LNCaP clone FGC (cell line): ENCODE results near the gene YWHAE.
"Not testable (repeated sequence)": the region's sequence is repeated elsewhere in the genome, so short reads cannot be mapped to it uniquely, and the experiment has no call there.

Experiments
- DNase-seq: peaks from one replicate; pipeline ENCODE4 v3.0.0-alpha.2; 2011; ENCODE audit warnings: low read depth
- H3K4me3 ChIP-seq: 2 replicates; pipeline ENCODE4 v1.5.1; 2011; ENCODE audit warnings: mild to moderate bottlenecking, low read depth, low read length, control low read depth
- TF ChIP-seq, protein P1 (sequence below): IDR thresholded peaks from 2 replicates; pipeline ENCODE4 v1.5.1; 2012; ENCODE audit warnings: mild to moderate bottlenecking; ENCODE audit not compliant: control insufficient read depth, insufficient read depth; ENCODE audit errors: extremely low read depth

The YWHAE gene

DNA sequence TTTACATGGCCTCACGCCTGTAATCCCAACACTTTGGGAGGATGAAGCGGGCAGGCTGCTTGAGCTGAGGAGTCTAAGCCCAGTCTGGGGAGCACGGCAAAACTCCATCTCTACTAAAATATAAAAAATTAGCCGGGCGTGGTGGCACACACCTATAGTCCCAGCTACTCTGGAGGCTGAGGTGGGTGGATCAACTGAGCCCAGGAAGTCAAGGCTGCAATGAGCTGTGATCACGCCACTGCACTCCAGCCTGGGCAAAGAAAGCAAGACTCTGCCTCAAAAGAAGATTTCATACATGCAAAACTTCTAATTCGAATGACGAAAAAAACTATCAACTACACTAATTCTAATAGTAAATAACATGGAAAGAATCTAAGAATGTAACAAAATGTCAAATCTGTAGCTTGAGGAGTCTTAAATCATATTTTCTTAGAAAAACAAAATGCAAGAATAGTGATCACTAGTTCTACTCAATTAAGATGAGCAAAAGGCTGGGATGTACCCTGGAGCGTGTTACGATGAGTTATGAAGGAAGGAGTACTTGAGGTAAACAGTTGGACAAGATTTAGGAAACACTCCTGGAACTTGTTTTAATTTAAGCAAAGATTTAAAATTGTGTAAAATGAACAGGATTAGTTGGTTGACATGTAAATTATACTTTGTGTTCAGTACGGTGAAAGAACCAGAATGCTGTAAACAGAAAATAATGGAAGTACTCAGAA is 20.7 kb downstream of the YWHAE start:
- no peak for DNase-seq
- TF ChIP-seq, protein P1, sequence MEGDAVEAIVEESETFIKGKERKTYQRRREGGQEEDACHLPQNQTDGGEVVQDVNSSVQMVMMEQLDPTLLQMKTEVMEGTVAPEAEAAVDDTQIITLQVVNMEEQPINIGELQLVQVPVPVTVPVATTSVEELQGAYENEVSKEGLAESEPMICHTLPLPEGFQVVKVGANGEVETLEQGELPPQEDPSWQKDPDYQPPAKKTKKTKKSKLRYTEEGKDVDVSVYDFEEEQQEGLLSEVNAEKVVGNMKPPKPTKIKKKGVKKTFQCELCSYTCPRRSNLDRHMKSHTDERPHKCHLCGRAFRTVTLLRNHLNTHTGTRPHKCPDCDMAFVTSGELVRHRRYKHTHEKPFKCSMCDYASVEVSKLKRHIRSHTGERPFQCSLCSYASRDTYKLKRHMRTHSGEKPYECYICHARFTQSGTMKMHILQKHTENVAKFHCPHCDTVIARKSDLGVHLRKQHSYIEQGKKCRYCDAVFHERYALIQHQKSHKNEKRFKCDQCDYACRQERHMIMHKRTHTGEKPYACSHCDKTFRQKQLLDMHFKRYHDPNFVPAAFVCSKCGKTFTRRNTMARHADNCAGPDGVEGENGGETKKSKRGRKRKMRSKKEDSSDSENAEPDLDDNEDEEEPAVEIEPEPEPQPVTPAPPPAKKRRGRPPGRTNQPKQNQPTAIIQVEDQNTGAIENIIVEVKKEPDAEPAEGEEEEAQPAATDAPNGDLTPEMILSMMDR: no peak
- H3K4me3 ChIP-seq: no peak overlapping the region

DNA sequence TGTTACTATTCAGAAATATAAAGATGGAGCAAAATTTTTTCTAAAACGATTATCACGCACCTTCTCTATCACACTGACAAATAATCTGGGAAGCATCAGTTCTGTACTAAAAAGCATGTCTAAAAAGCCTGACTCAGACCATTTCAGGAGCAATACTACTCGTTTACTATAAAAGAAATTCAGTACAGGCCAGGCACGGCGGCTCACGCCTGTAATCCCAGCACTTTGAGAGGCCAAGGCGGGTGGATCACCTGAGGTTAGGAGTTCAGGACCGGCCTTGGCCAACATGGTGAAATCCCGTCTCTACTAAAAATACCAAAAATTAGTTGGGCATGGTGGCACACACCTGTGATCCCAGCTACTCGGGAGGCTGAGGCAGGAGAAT is 21.6 kb downstream of the YWHAE start:
- not testable (repeated sequence) for DNase-seq, H3K4me3 ChIP-seq

DNA sequence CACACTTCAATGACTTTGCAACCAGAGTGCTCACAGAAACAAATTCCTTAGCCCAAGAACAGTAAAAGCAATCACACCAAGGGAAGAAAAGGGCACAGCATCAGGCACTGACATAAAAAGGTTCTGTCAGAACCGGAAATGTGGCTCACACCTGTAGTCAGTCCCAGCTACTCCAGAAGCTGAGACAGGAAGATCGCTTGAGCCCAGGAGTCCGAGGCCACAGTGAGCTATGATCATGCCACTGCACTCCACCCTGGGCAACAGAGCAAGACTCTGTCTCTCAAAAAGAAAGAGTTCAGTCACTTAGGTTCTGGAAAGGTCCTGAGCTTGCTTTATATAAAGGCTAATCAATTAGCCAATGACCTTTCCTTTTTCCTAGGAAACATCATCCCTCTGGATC is 22.7 kb downstream of the YWHAE start:
- TF ChIP-seq, protein P1: no peak
- no peak overlapping the region for H3K4me3 ChIP-seq
- DNase-seq: no peak

DNA sequence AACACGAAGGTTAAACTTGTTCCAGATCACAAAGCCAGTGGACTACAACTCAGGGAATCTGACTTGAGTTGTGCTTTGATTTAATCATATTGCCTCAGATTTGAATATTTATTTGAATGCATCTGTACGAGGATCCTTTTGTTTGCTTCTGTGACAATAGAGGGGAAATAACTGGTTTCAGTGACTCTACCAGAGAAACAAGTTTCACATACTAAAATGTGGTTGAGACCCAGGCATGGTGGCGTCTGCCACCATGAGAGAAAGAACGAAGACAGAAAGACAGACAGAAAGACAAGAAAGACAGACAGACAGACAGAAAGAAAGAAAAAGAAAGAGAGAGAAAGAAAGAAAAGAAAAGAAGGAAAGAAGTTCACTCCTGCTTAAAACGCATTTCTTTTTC is 24.0 kb downstream of the YWHAE start:
- no peak for DNase-seq
- TF ChIP-seq, protein P1: no peak
- peak overlapping the region; percentile 2; the same call in 1 of the 2 replicates for H3K4me3 ChIP-seq

DNA sequence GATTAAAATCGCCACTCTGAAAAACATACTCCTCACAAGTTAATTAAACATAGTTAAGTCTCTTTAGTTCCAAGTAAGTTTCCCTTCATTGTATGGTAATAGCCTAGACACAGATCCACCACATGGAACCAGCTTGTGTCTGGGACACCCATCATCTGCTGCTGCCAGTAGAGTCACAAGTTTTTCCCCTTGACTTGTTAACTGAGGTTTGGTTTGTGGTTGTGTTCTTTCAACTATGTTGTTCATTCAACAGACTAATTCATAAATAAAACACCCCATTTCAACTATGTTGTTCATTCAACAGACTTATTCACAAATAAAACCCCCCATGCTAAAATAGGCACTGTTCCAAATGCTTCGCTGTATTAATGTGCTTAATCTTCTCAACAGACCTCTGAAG is 24.4 kb downstream of the YWHAE start:
- TF ChIP-seq, protein P1: no peak
- no peak for DNase-seq
- no peak overlapping the region for H3K4me3 ChIP-seq

DNA sequence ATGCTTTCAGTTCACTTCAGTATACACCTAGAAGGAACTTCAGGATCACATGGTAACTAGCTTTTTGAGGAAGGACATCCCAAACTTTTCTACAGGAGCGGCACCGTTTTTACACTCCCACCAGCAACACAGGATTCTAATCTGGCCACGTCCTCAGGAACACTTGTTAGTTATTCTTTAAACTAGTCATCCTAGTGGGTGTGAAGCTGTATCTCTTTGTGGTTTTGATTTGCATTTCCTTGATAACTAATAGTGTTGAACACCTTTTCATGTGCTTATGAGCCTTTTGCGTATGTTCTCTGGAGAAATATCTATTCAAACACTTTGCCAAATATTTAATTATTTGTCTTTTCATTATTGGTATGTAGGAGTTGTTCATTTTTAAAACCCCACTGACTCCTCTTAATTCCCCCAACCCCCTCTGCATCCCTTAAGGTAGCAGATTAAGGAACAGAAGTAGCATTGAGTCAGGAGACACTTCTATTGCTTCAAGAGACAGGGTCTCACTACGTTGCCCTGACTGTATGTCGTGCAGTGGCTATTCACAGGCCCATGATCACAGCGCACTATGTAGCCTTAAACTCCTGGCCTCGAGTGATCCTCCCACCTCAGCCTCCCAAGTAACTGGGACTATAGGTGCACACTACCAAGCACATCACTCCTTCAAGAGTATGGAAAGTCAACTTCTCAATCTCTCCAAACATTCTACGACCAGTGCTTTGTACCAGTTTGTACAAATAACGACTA is 25.4 kb downstream of the YWHAE start:
- TF ChIP-seq, protein P1: no peak
- H3K4me3 ChIP-seq: no peak overlapping the region
- DNase-seq: no peak

DNA sequence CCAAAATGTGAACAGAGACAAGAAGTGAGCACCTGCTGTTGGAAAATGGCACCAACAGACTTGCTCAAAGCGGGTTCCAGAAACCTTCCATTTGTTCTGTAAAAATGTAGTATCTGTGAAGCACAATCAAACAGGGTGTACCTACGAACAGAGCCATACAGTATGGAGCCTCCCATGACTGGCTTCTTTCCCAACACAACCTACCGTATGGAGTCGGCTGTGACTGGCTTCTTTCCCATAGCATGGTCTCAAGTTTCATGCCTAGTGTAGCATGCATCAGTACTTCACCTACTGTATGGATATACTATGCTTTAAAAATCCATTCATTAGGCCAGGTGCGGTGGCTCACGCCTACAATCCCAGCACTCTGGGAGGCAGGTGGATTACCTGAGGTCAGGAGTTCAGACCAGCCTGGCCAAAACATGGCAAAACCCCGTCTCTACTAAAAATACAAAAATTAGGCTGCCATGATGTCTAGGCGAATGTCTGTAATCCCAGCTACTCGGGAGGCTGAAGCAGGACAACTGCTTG is 26.2 kb downstream of the YWHAE start:
- TF ChIP-seq, protein P1: no peak
- H3K4me3 ChIP-seq: no peak overlapping the region
- no peak for DNase-seq
